OCI-LY3 (cell line): ENCODE data around the gene DCST1.

Source experiments
- H2AFZ ChIP-seq: fragments of 200-600, 300-600 bp; shearing (Covaris generic); 2 replicates; pipeline ENCODE4 v1.6.0; 2014; ENCODE audit warnings: antibody characterized with exemption, low read depth, low read length
- H3K27ac ChIP-seq: fragments of 200-600, 300-600 bp; sonication (generic); 2 replicates; pipeline ENCODE4 v1.5.1; 2014; ENCODE audit warnings: mild to moderate bottlenecking, low read length, moderate library complexity, mixed read lengths
- H3K27me3 ChIP-seq: fragments of 200-600, 300-600 bp; sonication (generic); 2 replicates; pipeline ENCODE4 v1.6.1; 2014; ENCODE audit warnings: low read depth, low read length, mixed read lengths
- H3K36me3 ChIP-seq: fragments of 200-600, 300-600 bp; sonication (generic); replicated peaks from 2 replicates; pipeline ENCODE3; 2014; ENCODE audit warnings: low read depth, low read length, mixed read lengths
- H3K4me1 ChIP-seq: fragments of 300-600, 200-600 bp; sonication (generic); 2 replicates; pipeline ENCODE4 v1.6.1; 2014; ENCODE audit warnings: low read length, mixed read lengths
- H3K4me2 ChIP-seq: fragments of 200-600, 300-600 bp; sonication (generic); 2 replicates; pipeline ENCODE4 v1.6.1; 2014; ENCODE audit warnings: low read length, mixed read lengths
- H3K4me3 ChIP-seq: fragments of 300-600, 200-600 bp; sonication (generic); 2 replicates; pipeline ENCODE4 v1.5.1; 2014; ENCODE audit warnings: antibody characterized with exemption, mild to moderate bottlenecking, low read length, moderate library complexity
- H3K79me2 ChIP-seq: fragments of 300-600, 200-600 bp; shearing (Covaris generic); 2 replicates; pipeline ENCODE4 v1.6.1; 2014; ENCODE audit warnings: mild to moderate bottlenecking, low read length, mixed read lengths
- H3K9ac ChIP-seq: fragments of 300-600, 200-600 bp; shearing (Covaris generic); 2 replicates; pipeline ENCODE4 v1.6.0; 2014; ENCODE audit warnings: mild to moderate bottlenecking, low read length, moderate library complexity
- H3K9me3 ChIP-seq: fragments of 200-600, 300-600 bp; shearing (Covaris generic); 2 replicates; pipeline ENCODE4 v1.6.1; 2014; ENCODE audit warnings: low read length, mixed read lengths; ENCODE audit not compliant: insufficient read depth
- H4K20me1 ChIP-seq: fragments of 200-600, 300-600 bp; sonication (generic); 2 replicates; pipeline ENCODE4 v1.6.1; 2016; ENCODE audit warnings: low read length, mixed read lengths; ENCODE audit not compliant: insufficient read depth
- CTCF ChIP-seq: fragments of 200-600, 300-600 bp; sonication (generic); IDR thresholded peaks from 2 replicates; pipeline ENCODE4 v1.5.1; 2014; ENCODE audit warnings: antibody characterized with exemption, low read length, low read depth
- EZH2phosphoT487 ChIP-seq: fragments of 200-600 bp; shearing (Covaris generic); IDR thresholded peaks from 2 replicates; pipeline ENCODE4 v1.6.1; 2018; ENCODE audit warnings: antibody characterized with exemption, mixed run types, low read depth

Gene DCST1

GRCh38 chr1:155030243-155030795 is 3.3 kb upstream of the DCST1 start:
- no peaks in the 10 kb centered on the region for H3K79me2 ChIP-seq
- H2AFZ ChIP-seq = no peak overlapping the region
- no peak overlapping the region for H3K4me2 ChIP-seq
- no peak overlapping the region for H3K9ac ChIP-seq
- H3K9me3 ChIP-seq = no peaks in the 10 kb centered on the region
- no peaks in the 10 kb centered on the region for H4K20me1 ChIP-seq
- no peaks in the 10 kb centered on the region for H3K4me1 ChIP-seq
- no peak overlapping the region for H3K4me3 ChIP-seq
- peaks cover 7% of the 10 kb centered on the region; the same call in 1 of the 2 replicates for H3K27me3 ChIP-seq
- H3K27ac ChIP-seq = no peak overlapping the region
- no peak for TF ChIP-seq EZH2phosphoT487
- no peak for TF ChIP-seq CTCF
- H3K36me3 ChIP-seq = no peaks in the 10 kb centered on the region

GRCh38 chr1:155030899-155031298 is 2.7 kb upstream of the DCST1 start:
- no peak overlapping the region for H3K9ac ChIP-seq
- no peak overlapping the region for H3K4me3 ChIP-seq
- no peaks in the 10 kb centered on the region for H3K4me1 ChIP-seq
- no peak overlapping the region for H3K4me2 ChIP-seq
- no peaks in the 10 kb centered on the region for H4K20me1 ChIP-seq
- H3K79me2 ChIP-seq = no peaks in the 10 kb centered on the region
- TF ChIP-seq CTCF (no peak), EZH2phosphoT487 (no peak)
- H3K27ac ChIP-seq = no peak overlapping the region
- H3K9me3 ChIP-seq = no peaks in the 10 kb centered on the region
- no peaks in the 10 kb centered on the region for H3K36me3 ChIP-seq
- no peak overlapping the region for H2AFZ ChIP-seq
- peaks cover 6% of the 10 kb centered on the region; the same call in 1 of the 2 replicates for H3K27me3 ChIP-seq

DNA sequence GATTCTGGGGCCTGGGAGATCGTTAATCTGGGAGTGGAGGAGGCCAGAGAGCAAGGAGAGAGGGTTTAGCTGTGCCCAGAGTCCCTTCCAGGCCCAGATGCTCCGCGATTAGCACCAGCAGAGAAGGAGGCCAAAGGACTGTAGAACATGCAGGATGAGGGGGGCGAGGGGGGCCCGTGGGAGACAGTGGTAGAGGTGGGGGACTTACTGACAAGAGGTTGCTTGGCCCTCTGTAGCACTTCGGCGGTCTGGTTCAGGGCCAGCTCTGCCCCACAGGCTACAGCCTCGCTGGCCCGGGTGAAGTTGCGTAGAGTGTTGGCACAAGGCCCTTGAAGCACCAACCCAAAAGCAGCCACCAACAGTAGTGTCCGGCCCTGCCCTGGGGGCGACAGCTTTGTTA is 738 bp upstream of the DCST1 start:
- Histone ChIP-seq H3K27me3 (peaks cover 15% of the 10 kb centered on the region), H3K9me3 (no peaks in the 10 kb centered on the region), H3K4me1 (no peaks in the 10 kb centered on the region), H3K9ac (no peak overlapping the region), H2AFZ (no peak overlapping the region), H3K36me3 (no peaks in the 10 kb centered on the region), H3K27ac (no peak overlapping the region), H4K20me1 (no peaks in the 10 kb centered on the region), H3K4me2 (no peak overlapping the region), H3K4me3 (no peak overlapping the region), H3K79me2 (no peaks in the 10 kb centered on the region)
- TF ChIP-seq CTCF (no peak), EZH2phosphoT487 (no peak)

- peaks cover 29% of the 10 kb centered on the region for H3K27me3 ChIP-seq
- H3K4me3 ChIP-seq = no peak overlapping the region
- no peaks in the 10 kb centered on the region for H4K20me1 ChIP-seq
- H3K4me2 ChIP-seq = no peak overlapping the region
- H3K9me3 ChIP-seq = no peaks in the 10 kb centered on the region
- H3K79me2 ChIP-seq = no peaks in the 10 kb centered on the region
- TF ChIP-seq CTCF = no peak
- TF ChIP-seq EZH2phosphoT487 = no peak
- no peak overlapping the region for H3K9ac ChIP-seq
- no peak overlapping the region for H3K27ac ChIP-seq
- H2AFZ ChIP-seq = no peak overlapping the region
- no peaks in the 10 kb centered on the region for H3K36me3 ChIP-seq
- H3K4me1 ChIP-seq = no peaks in the 10 kb centered on the region
These were observed 939 bp downstream of the DCST1 start for GRCh38 chr1:155034318-155035208.
